ENCODE data around the gene CAMKK1. TPM values are rescaled to one million over a fixed set of nuclear protein-coding genes. Genes with fewer than 3 reads are reported as not detected.

CAMKK1 gene
- total and polyA plus RNA-seq, 9 of the 15 experiments (the other 6 are each of a cell fraction or from before 2014, with no cell fraction given) = 0.34 to 7.5 (median 4.9) TPM

GRCh38 chr17:3915995-3916696, 23.3 kb upstream of the CAMKK1 start, which contains the start of gene P2RX1 (continued):
- peak; percentile 93 for TF ChIP-seq ETV1 (tag; conservative IDR thresholded peaks at IDR 0.05; ENCODE audit: low read depth)
- TF ChIP-seq ZNF165 (CRISPR knock-in tag; IDR thresholded peaks at IDR 0.05; ENCODE audit: borderline replicate concordance) = no peak
- no peak for TF ChIP-seq POLR2AphosphoS2 (IDR thresholded peaks at IDR 0.05; ENCODE audit: low read length)
- peak; percentile 46 for TF ChIP-seq CXXC5 (CRISPR knock-in tag; IDR thresholded peaks at IDR 0.05)
- TF ChIP-seq SFPQ (IDR thresholded peaks at IDR 0.05; ENCODE audit: low read depth, low read length) = no peak
- TF ChIP-seq GTF2E2 (tag; IDR thresholded peaks at IDR 0.05) = peak; percentile 58; the same call in 1 of the 2 replicates
- no peak for TF ChIP-seq CBX2 (IDR thresholded peaks at IDR 0.05; ENCODE audit: insufficient read depth, low read length, poor library complexity, severe bottlenecking)
- 0 out of 2 replicates have a peak, but pooled peaks have one; percentile 14 for TF ChIP-seq KLF16 (IDR thresholded peaks at IDR 0.05)
- TF ChIP-seq GABPA (tag; conservative IDR thresholded peaks at IDR 0.05; ENCODE audit: low read depth) = peak; percentile 74
- TF ChIP-seq ZNF12 (CRISPR knock-in tag; IDR thresholded peaks at IDR 0.05) = no peak
- TF ChIP-seq ZEB2 (IDR thresholded peaks at IDR 0.05) = no peak
- TF ChIP-seq SRSF9 (IDR thresholded peaks at IDR 0.05; ENCODE audit: borderline replicate concordance, low read depth, low read length) = no peak
- TF ChIP-seq CTCFL (IDR thresholded peaks at IDR 0.05; ENCODE audit: borderline replicate concordance, insufficient read depth, low read depth, low read length, poor library complexity, severe bottlenecking) = no peak
- TF ChIP-seq NR2F6 (CRISPR knock-in tag; IDR thresholded peaks at IDR 0.05) = no peak
- TF ChIP-seq ZBTB1 (CRISPR knock-in tag; IDR thresholded peaks at IDR 0.05; ENCODE audit: borderline replicate concordance, low read depth) = no peak
- peak; percentile 32; the same call in 1 of the 2 replicates for TF ChIP-seq SMAD4 (CRISPR knock-in tag; conservative IDR thresholded peaks at IDR 0.05)
- TF ChIP-seq KAT2B (IDR thresholded peaks at IDR 0.05; ENCODE audit: low read depth, low read length) = no peak
- peak; percentile 42 for TF ChIP-seq CBFA2T3 (IDR thresholded peaks at IDR 0.05)
- TF ChIP-seq CBFA2T2 (conservative IDR thresholded peaks at IDR 0.05) = no peak
- TF ChIP-seq E2F1 (CRISPR knock-in tag; IDR thresholded peaks at IDR 0.05) = no peak
- peak; percentile 73 for TF ChIP-seq POLR2H (tag; IDR thresholded peaks at IDR 0.05; ENCODE audit: low read depth)
- no peak for TF ChIP-seq SP2 (IDR thresholded peaks at IDR 0.05; ENCODE audit: extremely low read depth, low read depth, low read length, poor library complexity, severe bottlenecking)
- 0 out of 2 replicates have a peak, but pooled peaks have one; percentile 30 for TF ChIP-seq ZNF589 (CRISPR knock-in tag; IDR thresholded peaks at IDR 0.05; ENCODE audit: low read depth)
- no peak for TF ChIP-seq HDAC3 (IDR thresholded peaks at IDR 0.05; ENCODE audit: borderline replicate concordance, partially characterized antibody)
